Stimulated activated CD8-positive, alpha-beta memory T cell treated with anti-CD3 and anti-CD28 coated beads, Interleukin-12 subunit alpha, Interleukin-12 subunit beta, amount 100 ng/mL, for 1 hour (primary cell): Measurements from ENCODE around the gene ZNF662.

Experiments
- DNase-seq: peaks from one replicate; pipeline ENCODE4 v3.0.0-alpha.2; 2020; ENCODE audit warnings: low read depth

ZNF662 gene

DNA sequence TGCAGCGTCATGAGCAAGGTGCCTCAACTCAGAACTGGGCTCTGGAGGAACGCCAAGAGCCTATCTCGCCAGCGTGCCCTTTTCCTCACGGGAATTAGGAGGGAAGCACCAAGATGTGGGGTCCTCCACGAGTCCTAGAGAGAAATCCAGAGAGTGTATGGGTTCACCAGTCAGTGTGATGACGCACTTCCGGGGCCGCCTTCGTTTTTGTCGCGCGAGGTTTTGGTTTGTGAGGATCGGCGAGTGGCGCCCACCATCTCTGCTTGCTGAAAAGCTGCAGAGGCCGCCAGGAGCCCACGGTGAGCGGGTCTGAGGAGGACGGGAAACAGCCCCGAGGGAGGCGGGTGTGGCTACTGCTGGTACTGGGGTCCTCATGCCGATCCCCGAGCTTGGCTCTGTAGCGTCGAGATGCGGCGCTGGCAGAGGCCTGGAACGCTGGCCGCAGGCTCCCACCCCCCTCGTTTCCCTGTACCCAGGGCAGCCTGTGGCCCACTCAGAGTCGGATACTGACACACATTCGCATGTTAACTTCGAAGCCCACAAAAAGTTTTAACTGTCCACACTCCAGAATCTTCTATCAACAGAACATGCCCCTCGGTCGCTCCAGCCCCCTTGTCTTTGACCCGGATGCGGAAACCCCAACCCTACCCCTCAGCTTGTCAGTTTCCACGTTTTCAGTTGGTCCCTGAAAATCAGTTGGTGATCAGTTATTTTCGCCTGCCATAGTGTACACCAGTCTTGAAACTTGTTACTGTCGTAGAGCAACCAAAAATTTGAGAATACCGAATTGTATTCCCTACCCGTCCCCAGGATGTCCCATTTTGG, 30.4 kb downstream of the ZNF662 start:
- DNase-seq, result no peak

DNA sequence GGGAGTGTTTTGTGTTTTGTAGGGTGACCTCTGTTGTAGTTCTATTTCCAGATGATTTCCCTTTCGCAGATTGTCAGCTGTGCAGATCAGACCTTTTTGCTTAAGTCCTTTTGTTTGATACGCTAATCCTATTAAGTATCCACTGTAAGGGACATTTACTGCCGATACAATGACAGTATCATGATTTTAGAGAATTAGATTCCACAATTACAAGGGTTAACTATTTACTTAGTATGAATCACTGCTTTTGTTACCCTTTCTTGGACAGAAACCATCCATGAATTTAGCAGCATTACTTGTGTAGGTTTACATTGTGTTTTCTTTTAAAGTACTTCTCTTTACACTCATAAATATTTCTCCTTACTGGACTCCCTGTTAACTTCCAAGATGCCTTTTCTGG, 31.4 kb downstream of the ZNF662 start:
- no peak for DNase-seq

DNA sequence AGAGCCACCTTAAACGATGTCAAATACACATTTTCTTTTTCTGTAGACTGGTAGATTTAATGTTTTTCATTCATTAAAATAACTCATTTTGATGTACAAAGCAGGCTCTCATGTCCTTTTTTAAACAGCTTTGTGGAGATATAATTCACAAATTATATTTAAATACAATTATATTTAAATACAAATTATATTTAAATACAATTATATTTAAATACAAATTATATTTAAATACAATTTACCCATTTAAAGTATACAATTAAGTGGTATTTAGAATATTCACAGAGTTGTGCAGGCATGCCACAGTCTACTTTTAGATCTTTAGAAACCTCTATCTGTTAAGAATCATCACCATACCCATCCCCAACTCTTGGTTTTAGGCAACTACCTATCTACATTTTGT, 36.8 kb downstream of the ZNF662 start:
- no peak for DNase-seq

DNA sequence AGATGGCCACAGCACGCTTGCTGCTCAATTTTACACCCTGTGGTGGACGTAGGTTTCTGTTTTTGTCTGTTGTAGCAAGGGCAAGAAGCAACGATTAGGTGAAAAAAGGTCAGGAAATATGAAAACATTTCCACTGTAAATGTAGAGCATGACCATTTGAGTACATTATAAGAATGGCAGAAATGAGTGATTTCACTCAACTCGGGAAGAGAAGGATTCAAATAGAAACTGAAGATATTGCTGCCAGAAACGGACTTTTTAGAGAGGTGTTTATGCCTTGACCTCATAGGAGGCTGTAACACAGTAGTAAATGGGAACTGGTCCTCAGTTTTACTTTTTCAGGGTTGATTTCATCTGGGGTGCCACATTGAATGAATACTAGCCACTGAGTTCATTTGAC, 40.1 kb downstream of the ZNF662 start:
- DNase-seq, result no peak

DNA sequence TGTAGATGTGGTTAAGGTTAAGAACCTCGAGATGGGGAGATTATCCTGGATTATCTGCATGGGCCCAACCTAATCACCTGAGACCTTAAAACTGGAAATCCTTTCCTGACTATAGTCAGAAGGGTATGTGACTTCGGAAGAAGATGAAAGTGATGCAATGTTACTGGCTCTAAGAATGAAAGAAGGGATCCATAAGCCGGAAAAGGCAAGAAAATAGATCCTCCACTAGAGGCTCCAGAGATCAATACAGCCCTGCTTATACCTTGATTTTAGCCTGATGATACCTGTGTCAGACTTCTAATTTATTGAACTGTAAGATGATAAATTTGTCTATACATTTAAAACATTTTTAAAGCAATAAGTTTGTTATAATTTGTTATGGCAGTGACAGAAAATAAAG, 51.6 kb downstream of the ZNF662 start:
- no peak for DNase-seq

DNA sequence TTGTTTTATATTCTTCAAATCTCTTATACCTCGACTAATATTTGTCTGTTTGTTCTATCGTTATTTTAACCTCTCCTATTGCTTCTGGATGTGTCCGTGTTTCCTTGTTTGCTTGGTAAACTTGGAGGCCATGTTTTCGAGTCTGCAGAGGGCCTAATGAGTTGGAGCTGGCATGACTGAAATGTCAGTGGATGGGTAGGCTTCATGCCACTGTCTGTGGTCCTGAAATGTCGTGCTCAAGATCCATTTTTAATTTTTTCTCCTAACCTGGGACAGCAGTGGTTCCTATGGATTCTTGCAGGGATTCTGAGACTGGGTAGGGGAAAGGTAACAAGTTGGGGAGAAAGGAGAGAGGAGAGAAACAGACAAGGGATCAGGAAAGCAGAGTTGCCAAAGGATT, 54.3 kb downstream of the ZNF662 start:
- DNase-seq, result no peak

DNA sequence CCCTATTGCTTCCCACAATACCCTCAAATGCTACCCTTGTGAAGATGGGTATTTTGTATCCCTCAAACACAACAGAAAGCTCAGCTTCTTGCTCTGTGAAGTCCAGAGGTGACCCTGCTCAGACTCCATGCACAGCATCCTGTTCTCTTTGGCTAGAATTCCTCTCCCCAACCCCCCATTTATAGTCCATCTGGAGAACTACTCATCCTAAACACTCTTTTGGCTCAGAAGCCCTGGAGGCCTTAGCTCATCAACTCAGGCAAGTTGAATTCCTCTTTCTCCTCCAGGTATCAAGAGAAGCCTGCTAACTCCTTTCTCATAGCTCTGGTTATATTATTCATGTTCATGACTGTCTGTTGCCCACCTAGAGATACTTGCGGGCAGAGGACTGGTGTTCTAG, 54.8 kb downstream of the ZNF662 start:
- DNase-seq, result no peak

DNA sequence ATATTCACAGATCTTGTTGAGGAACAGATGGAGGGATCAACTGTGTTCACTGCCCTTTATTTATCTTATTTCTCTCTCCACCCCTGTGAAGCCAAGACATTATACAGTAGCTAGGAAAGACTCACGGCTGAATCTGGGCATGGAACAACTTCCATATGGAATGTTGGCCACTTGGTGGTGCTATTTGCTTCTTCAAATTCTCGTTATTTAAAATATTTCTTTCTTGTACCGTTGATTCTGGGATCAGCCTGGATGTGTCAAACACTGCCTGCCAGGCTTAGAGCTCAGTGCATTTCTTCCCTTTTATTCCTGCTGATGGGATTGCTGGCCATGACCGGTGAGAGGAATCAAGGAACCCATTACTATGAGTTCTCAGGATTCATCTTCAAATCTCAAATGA, 55.7 kb downstream of the ZNF662 start:
- no peak for DNase-seq

DNA sequence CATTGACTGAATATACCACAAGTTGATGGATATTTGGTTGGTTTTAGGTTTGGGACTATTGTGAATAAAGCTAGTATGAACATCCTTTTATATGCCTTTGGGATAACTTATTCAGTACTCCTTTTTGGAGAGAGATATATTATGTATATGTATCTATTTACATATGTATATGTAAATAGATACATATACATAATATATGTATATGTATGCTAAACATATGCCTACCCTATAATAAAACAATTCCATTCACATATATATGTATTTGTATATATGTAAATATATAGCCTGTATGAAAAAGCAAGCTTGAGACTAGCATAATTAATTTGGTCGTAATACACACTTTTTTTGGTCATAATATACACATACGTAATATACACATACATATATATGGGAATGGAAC, 57.3 kb downstream of the ZNF662 start:
- DNase-seq, result no peak

DNA sequence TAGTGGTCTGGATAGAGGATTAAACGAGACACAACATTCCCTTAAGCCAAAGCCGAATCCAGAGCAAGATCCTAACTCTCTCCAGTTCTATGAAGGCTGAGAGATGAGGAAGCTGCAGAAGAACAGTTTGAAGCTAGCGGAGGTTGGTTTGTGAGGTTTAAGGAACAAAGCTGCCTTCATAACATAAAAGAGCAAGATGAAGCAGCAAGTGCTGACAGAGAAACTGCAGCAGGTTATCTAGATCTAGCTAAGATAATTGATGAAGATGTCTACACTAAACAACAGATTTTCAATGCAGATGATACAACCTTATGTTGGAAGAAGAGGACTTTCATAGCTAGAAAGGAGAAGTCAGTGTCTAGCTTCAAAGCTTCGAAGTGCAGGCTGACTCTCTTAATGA, 58.3 kb downstream of the ZNF662 start:
- no peak for DNase-seq
